H9 (cell line): ENCODE results near the gene SMARCA2. TPM values are rescaled to one million over a fixed set of nuclear protein-coding genes. Genes with fewer than 3 reads are reported as not detected.

Source experiments
- DNase-seq: peaks from one replicate; pipeline ENCODE4 v3.0.0-alpha.2; 2017
- H2AFZ ChIP-seq: one replicate; pipeline ENCODE4 v1.6.1; 2013; ENCODE audit warnings: mild to moderate bottlenecking, low read length, control low read depth, moderate library complexity
- H2AK5ac ChIP-seq: 2 replicates; pipeline ENCODE4 v1.6.1; 2013; ENCODE audit warnings: low read length, control low read depth, mixed read lengths; ENCODE audit not compliant: insufficient read length
- H2BK120ac ChIP-seq: one replicate; pipeline ENCODE4 v1.6.1; 2013; ENCODE audit warnings: low read depth, mild to moderate bottlenecking, low read length, control low read depth, inconsistent platforms; ENCODE audit not compliant: poor library complexity, severe bottlenecking
- H2BK12ac ChIP-seq: 2 replicates; pipeline ENCODE4 v1.6.1; 2013; ENCODE audit warnings: low read length, control low read depth, mixed read lengths, low read depth; ENCODE audit not compliant: insufficient read length
- H2BK15ac ChIP-seq: 2 replicates; pipeline ENCODE4 v1.6.1; 2013; ENCODE audit warnings: low read depth, low read length, control low read depth
- H2BK20ac ChIP-seq: one replicate; pipeline ENCODE4 v1.6.1; 2013; ENCODE audit warnings: low read depth, mild to moderate bottlenecking, low read length, control low read depth, inconsistent platforms; ENCODE audit not compliant: poor library complexity, severe bottlenecking
- H2BK5ac ChIP-seq: 2 replicates; pipeline ENCODE4 v1.6.1; 2013; ENCODE audit warnings: low read length, control low read depth, mixed read lengths; ENCODE audit not compliant: insufficient read length
- H3K14ac ChIP-seq: 2 replicates; pipeline ENCODE4 v1.6.1; 2013; ENCODE audit warnings: low read length, control low read depth; ENCODE audit not compliant: insufficient read depth
- H3K18ac ChIP-seq: 2 replicates; pipeline ENCODE4 v1.6.1; 2013; ENCODE audit warnings: low read depth, mild to moderate bottlenecking, mixed read lengths, low read length, control low read depth; ENCODE audit not compliant: insufficient read length
- H3K23ac ChIP-seq: 2 replicates; pipeline ENCODE4 v1.6.1; 2013; ENCODE audit warnings: low read length, control low read depth, mixed read lengths, low read depth; ENCODE audit not compliant: insufficient read length
- H3K23me2 ChIP-seq: 2 replicates; pipeline ENCODE4 v1.6.1; 2013; ENCODE audit warnings: low read depth, mild to moderate bottlenecking, mixed read lengths, low read length, control low read depth; ENCODE audit not compliant: insufficient read length, poor library complexity, severe bottlenecking
- H3K27ac ChIP-seq: 2 replicates; pipeline ENCODE4 v1.5.1; 2013; ENCODE audit warnings: low read length, control low read depth, mixed read lengths, low read depth; ENCODE audit not compliant: insufficient read length
- H3K27me3 ChIP-seq: 2 replicates; pipeline ENCODE4 v1.6.1; 2013; ENCODE audit warnings: low read length, control low read depth, inconsistent platforms; ENCODE audit not compliant: insufficient read depth
- H3K4ac ChIP-seq: 2 replicates; pipeline ENCODE4 v1.6.1; 2013; ENCODE audit warnings: low read depth, mild to moderate bottlenecking, control low read depth, inconsistent platforms, low read length, moderate library complexity
- H3K4me1 ChIP-seq: 2 replicates; pipeline ENCODE4 v1.6.1; 2013; ENCODE audit warnings: low read length, control low read depth, inconsistent platforms; ENCODE audit not compliant: insufficient read depth
- H3K4me2 ChIP-seq: 2 replicates; pipeline ENCODE4 v1.6.1; 2013; ENCODE audit warnings: low read length, control low read depth, mixed read lengths; ENCODE audit not compliant: insufficient read length, insufficient read depth
- H3K56ac ChIP-seq: 2 replicates; pipeline ENCODE4 v1.6.1; 2013; ENCODE audit warnings: low read depth, mild to moderate bottlenecking, mixed read lengths, low read length, control low read depth; ENCODE audit not compliant: insufficient read length
- H3K79me1 ChIP-seq: 2 replicates; pipeline ENCODE4 v1.6.1; 2013; ENCODE audit warnings: low read depth, mild to moderate bottlenecking, moderate library complexity, low read length, control low read depth, inconsistent platforms; ENCODE audit not compliant: insufficient read depth, poor library complexity, severe bottlenecking
- H3K79me2 ChIP-seq: 2 replicates; pipeline ENCODE4 v1.6.1; 2013; ENCODE audit warnings: low read length, control low read depth, inconsistent platforms; ENCODE audit not compliant: insufficient read depth
- H3K9ac ChIP-seq: 2 replicates; pipeline ENCODE4 v1.6.1; 2013; ENCODE audit warnings: low read length, control low read depth, mixed read lengths; ENCODE audit not compliant: insufficient read length; ENCODE audit errors: extremely low read depth
- H3K9me3 ChIP-seq: one replicate; pipeline ENCODE4 v1.6.1; 2013; ENCODE audit warnings: low read depth, low read length, inconsistent platforms; ENCODE audit not compliant: control insufficient read depth
- H3T11ph ChIP-seq: one replicate; pipeline ENCODE4 v1.6.1; 2013; ENCODE audit warnings: mild to moderate bottlenecking, low read length, control low read depth, inconsistent platforms
- H4K20me1 ChIP-seq: one replicate; pipeline ENCODE4 v1.6.1; 2013; ENCODE audit not compliant: control insufficient read depth, insufficient read length, insufficient read depth
- H4K5ac ChIP-seq: 2 replicates; pipeline ENCODE4 v1.6.1; 2013; ENCODE audit warnings: low read depth, mild to moderate bottlenecking, mixed read lengths, low read length, control low read depth; ENCODE audit not compliant: insufficient read length
- H4K8ac ChIP-seq: replicated peaks from 2 replicates; pipeline ENCODE4 v1.6.1; 2013; ENCODE audit warnings: low read length, control low read depth, mixed read lengths, low read depth; ENCODE audit not compliant: insufficient read length
- H4K91ac ChIP-seq: 2 replicates; pipeline ENCODE4 v1.6.1; 2013; ENCODE audit warnings: low read depth, mild to moderate bottlenecking, moderate library complexity, mixed read lengths, low read length, control low read depth; ENCODE audit not compliant: insufficient read length
- H3K27ac Mint-ChIP-seq, 3 experiments: 2 replicates in 2 of 3; 3 replicates in 1 of 3; pipeline ENCODE4 v1.8.0; 2020 to 2021; ENCODE audit warnings: mixed read lengths in 3 of 3, mild to moderate bottlenecking in 1 of 3, moderate library complexity in 1 of 3
- H3K27me3 Mint-ChIP-seq: 2 replicates; pipeline ENCODE4 v1.8.0; 2021; ENCODE audit warnings: low read depth, mild to moderate bottlenecking, moderate library complexity, mixed read lengths
- H3K36me3 Mint-ChIP-seq, 3 experiments: 2 replicates in 2 of 3; 3 replicates in 1 of 3; pipeline ENCODE4 v1.8.0; 2020 to 2021; ENCODE audit warnings: low read depth in 3 of 3, mixed read lengths in 3 of 3; ENCODE audit not compliant: insufficient read depth in 1 of 3
- H3K4me1 Mint-ChIP-seq, 2 experiments: 2 replicates each; pipeline ENCODE4 v1.8.0; 2020; ENCODE audit warnings: mixed read lengths in 2 of 2
- H3K4me3 Mint-ChIP-seq, 2 experiments: 2 replicates in 1 of 2; 3 replicates in 1 of 2; pipeline ENCODE4 v1.8.0; 2020 to 2021; ENCODE audit warnings: mild to moderate bottlenecking in 2 of 2, mixed read lengths in 2 of 2, moderate library complexity in 1 of 2
- H3K9me3 Mint-ChIP-seq, 2 experiments: 2 replicates in 1 of 2; 3 replicates in 1 of 2; pipeline ENCODE4 v1.8.0; 2020; ENCODE audit warnings: mild to moderate bottlenecking in 2 of 2, mixed read lengths in 2 of 2, moderate library complexity in 1 of 2
- WGBS: extraction: QIAGEN DNeasy Blood & Tissue Kit; methylation state at CpG from one replicate; pipeline ENCODE4 v1.1.7; 2013; ENCODE audit warnings: missing lambda C conversion rate, low lambda C conversion rate, mixed read lengths; ENCODE audit not compliant: insufficient read length; ENCODE audit errors: extremely low coverage; 5-methylcytosine and 5-hydroxymethylcytosine counted together
- total RNA-seq: library from RNA; stranded (reverse); gene quantifications from 2 replicates; pipeline ENCODE4 v1.2.1, GENCODE V29; 2021
- TF ChIP-seq, protein P1 (sequence below): fragments of 200-600 bp; sonication (generic); conservative IDR thresholded peaks from 3 replicates; pipeline ENCODE4 v1.8.0; 2021; ENCODE audit warnings: antibody characterized with exemption, mild to moderate bottlenecking

The SMARCA2 gene
- total RNA-seq, 1 experiment from 2014 or later, result 15.3 TPM

DNA sequence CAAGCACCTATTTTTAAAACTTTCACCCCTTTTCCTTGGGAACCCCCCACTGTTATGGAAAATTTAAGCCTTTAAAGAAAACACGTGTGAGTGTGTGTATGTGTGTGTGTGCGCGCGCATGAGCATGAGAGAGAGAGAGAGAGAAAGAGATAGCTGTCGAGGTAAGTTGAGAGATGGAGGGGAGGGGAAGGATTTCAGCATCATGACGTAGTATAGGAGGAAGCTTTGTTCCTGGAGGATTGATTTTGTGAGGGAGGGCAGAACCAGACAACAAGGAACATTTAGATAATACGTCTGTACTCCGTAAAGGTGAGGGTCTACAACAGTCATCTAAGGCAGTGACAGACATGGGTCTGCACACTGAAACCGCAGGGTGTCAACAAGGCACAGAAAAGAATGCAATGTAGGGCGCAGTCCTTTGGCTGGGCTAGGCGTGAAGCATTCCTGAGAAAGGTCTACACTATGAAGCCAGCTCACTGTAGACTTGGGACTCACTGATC lies 227.7 kb downstream of the SMARCA2 start:
- Histone ChIP-seq H3K56ac (no peak overlapping the region), H4K5ac (peak overlapping the region; percentile 1), H4K20me1 (no peaks in the 10 kb centered on the region), H3K79me2 (no peaks in the 10 kb centered on the region), H3K4ac (no peak overlapping the region), H2AK5ac (no peak overlapping the region), H2BK12ac (no peak overlapping the region), H2BK20ac (no peak overlapping the region), H3K23me2 (peaks cover 7% of the 10 kb centered on the region), H3K27me3 (no peaks in the 10 kb centered on the region), H3K9me3 (peaks cover 5% of the 10 kb centered on the region), H4K91ac (no peak overlapping the region), H3K4me2 (peak overlapping the region; percentile 90), H3T11ph (no peak overlapping the region), H2BK120ac (no peak overlapping the region), H3K79me1 (no peaks in the 10 kb centered on the region), H2BK15ac (no peak overlapping the region), H3K14ac (no peak overlapping the region), H2BK5ac (no peak overlapping the region), H3K9ac (no peak overlapping the region), H2AFZ (no peak overlapping the region), H3K27ac (peak overlapping the region; percentile 77), H4K8ac (no peak overlapping the region), H3K23ac (no peak overlapping the region), H3K4me1 (peaks cover 4% of the 10 kb centered on the region), H3K18ac (no peak overlapping the region)
- peak overlapping the region; percentile 67 to 73; a peak in 4 of 5 replicates for H3K4me3 Mint-ChIP-seq
- H3K36me3 Mint-ChIP-seq, result peaks cover 2 to 23% (median 11%) of the 10 kb centered on the region in 3 experiments; a peak in 6 of 7 replicates
- no peaks in the 10 kb centered on the region; the same call in 1 of the 2 replicates for H3K27me3 Mint-ChIP-seq
- peaks cover 7% of the 10 kb centered on the region in 2 experiments for H3K9me3 Mint-ChIP-seq
- TF ChIP-seq, protein P1, sequence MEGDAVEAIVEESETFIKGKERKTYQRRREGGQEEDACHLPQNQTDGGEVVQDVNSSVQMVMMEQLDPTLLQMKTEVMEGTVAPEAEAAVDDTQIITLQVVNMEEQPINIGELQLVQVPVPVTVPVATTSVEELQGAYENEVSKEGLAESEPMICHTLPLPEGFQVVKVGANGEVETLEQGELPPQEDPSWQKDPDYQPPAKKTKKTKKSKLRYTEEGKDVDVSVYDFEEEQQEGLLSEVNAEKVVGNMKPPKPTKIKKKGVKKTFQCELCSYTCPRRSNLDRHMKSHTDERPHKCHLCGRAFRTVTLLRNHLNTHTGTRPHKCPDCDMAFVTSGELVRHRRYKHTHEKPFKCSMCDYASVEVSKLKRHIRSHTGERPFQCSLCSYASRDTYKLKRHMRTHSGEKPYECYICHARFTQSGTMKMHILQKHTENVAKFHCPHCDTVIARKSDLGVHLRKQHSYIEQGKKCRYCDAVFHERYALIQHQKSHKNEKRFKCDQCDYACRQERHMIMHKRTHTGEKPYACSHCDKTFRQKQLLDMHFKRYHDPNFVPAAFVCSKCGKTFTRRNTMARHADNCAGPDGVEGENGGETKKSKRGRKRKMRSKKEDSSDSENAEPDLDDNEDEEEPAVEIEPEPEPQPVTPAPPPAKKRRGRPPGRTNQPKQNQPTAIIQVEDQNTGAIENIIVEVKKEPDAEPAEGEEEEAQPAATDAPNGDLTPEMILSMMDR, result no peak
- no CpG with 5 or more reads among the region's 11 CpGs for WGBS
- peak overlapping the region; percentile 19 to 62 (median 50); a peak in 6 of 7 replicates for H3K27ac Mint-ChIP-seq
- peaks cover 30 to 39% of the 10 kb centered on the region in 2 experiments for H3K4me1 Mint-ChIP-seq
- peak; percentile 39 for DNase-seq
